ENCODE measurements around the gene TBC1D9B.

Gene TBC1D9B

DNA sequence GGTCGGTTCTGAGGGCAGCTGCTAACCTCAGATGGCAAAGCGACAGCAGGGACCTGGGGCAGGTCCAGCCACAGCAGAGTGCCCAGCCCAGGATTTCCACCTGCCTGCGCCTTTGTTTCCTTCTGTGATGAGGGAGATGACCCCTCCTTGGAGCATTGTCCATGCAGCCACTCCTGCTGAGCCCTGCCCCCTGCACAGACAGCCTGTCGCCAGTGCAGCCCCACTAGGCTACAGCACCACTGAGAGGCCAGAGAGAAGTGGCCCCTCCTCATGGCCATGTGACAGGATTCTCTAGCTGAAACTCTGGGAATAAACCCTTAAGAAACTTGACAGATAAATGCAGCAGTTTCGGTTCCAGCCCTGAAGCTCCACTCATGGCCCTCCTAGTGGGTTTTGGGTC, 38.6 kb downstream of the TBC1D9B start:
- TF ChIP-seq, protein P1, sequence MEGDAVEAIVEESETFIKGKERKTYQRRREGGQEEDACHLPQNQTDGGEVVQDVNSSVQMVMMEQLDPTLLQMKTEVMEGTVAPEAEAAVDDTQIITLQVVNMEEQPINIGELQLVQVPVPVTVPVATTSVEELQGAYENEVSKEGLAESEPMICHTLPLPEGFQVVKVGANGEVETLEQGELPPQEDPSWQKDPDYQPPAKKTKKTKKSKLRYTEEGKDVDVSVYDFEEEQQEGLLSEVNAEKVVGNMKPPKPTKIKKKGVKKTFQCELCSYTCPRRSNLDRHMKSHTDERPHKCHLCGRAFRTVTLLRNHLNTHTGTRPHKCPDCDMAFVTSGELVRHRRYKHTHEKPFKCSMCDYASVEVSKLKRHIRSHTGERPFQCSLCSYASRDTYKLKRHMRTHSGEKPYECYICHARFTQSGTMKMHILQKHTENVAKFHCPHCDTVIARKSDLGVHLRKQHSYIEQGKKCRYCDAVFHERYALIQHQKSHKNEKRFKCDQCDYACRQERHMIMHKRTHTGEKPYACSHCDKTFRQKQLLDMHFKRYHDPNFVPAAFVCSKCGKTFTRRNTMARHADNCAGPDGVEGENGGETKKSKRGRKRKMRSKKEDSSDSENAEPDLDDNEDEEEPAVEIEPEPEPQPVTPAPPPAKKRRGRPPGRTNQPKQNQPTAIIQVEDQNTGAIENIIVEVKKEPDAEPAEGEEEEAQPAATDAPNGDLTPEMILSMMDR (conservative IDR thresholded peaks at IDR 0.05; ENCODE audit: low read length): no peak
- TF ChIP-seq EZH2phosphoT487 (IDR thresholded peaks at IDR 0.05; ENCODE audit: borderline replicate concordance): no peak
- Histone ChIP-seq H3K27me3 (ENCODE audit: insufficient read depth, low read length, poor library complexity, severe bottlenecking) (no peaks in the 10 kb centered on the region), H3K9me3 (ENCODE audit: insufficient read depth, low read depth, low read length) (no peaks in the 10 kb centered on the region), H3K9ac (ENCODE audit: low read depth, low read length, poor library complexity, severe bottlenecking) (no peak overlapping the region), H4K20me1 (ENCODE audit: insufficient read depth, low read length, poor library complexity, severe bottlenecking) (no peaks in the 10 kb centered on the region), H3K9me2 (replicated peaks; ENCODE audit: low read depth, low read length) (no peaks in the 10 kb centered on the region), H3F3A (ENCODE audit: low read depth) (no peaks in the 10 kb centered on the region), H3K4me3 (ENCODE audit: low read length, poor library complexity, severe bottlenecking) (no peak overlapping the region), H3K4me1 (ENCODE audit: insufficient read depth, low read length, poor library complexity, severe bottlenecking) (no peaks in the 10 kb centered on the region), H3K36me3 (ENCODE audit: insufficient read depth, low read length) (peaks cover 5% of the 10 kb centered on the region; the same call in 1 of the 2 replicates), H3K4me2 (ENCODE audit: low read depth, low read length, poor library complexity, severe bottlenecking) (no peak overlapping the region), H3K79me2 (ENCODE audit: insufficient read depth, low read length) (no peaks in the 10 kb centered on the region), H2AFZ (ENCODE audit: low read length) (no peak overlapping the region)

DNA sequence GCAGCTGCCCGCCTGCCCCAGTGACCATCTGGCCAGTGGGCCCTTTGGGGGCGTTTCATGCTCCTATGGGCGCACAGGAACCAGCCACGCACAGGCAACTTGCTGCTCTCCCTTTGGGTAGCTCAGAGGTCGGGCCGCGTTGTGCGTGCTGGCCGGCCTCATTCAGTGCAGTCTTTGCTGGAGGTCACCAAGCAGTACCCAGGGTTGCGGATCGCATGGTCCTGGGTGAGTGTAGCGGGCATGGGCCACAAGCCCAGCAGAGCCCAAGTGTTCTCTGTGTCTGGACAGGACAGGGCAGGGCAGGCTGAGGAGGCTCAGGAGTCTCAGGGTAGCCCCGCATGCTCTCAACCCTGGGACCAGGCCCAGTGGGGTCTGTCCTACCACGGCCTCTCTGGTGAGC, 39.2 kb downstream of the TBC1D9B start:
- no peak for TF ChIP-seq EZH2phosphoT487 (IDR thresholded peaks at IDR 0.05; ENCODE audit: borderline replicate concordance)
- TF ChIP-seq, protein P1 (conservative IDR thresholded peaks at IDR 0.05; ENCODE audit: low read length): no peak
- no peak overlapping the region for H3K9ac ChIP-seq (ENCODE audit: low read depth, low read length, poor library complexity, severe bottlenecking)
- no peak overlapping the region for H2AFZ ChIP-seq (ENCODE audit: low read length)
- H3K79me2 ChIP-seq (ENCODE audit: insufficient read depth, low read length): no peaks in the 10 kb centered on the region
- no peak overlapping the region for H3K4me3 ChIP-seq (ENCODE audit: low read length, poor library complexity, severe bottlenecking)
- peaks cover 5% of the 10 kb centered on the region; the same call in 1 of the 2 replicates for H3K36me3 ChIP-seq (ENCODE audit: insufficient read depth, low read length)
- H4K20me1 ChIP-seq (ENCODE audit: insufficient read depth, low read length, poor library complexity, severe bottlenecking): no peaks in the 10 kb centered on the region
- no peak overlapping the region for H3K4me2 ChIP-seq (ENCODE audit: low read depth, low read length, poor library complexity, severe bottlenecking)
- H3K27me3 ChIP-seq (ENCODE audit: insufficient read depth, low read length, poor library complexity, severe bottlenecking): no peaks in the 10 kb centered on the region
- no peaks in the 10 kb centered on the region for H3K9me3 ChIP-seq (ENCODE audit: insufficient read depth, low read depth, low read length)
- no peaks in the 10 kb centered on the region for H3F3A ChIP-seq (ENCODE audit: low read depth)
- no peaks in the 10 kb centered on the region for H3K9me2 ChIP-seq (replicated peaks; ENCODE audit: low read depth, low read length)
- no peaks in the 10 kb centered on the region for H3K4me1 ChIP-seq (ENCODE audit: insufficient read depth, low read length, poor library complexity, severe bottlenecking)

DNA sequence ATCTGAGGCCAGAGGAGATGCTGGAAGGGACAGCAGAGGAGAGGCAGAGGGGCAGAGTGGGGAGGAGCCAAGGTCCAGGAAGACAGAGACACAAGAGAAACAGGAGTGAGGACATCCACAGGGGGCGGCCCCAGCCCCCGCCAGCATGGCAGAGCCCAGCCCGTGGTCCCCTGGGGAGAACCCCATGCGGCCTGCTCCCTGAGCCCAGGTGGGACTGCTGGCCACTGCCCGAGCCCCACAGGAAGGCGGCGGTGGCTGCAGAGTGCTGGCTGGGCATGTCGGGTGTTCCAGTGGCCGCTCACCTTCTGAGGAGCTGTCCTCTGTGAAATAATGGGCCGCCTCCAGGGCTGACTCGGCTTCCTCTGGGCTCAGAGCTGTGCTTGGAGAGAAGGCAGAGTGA, 40.2 kb downstream of the TBC1D9B start:
- TF ChIP-seq EZH2phosphoT487 (IDR thresholded peaks at IDR 0.05; ENCODE audit: borderline replicate concordance): no peak
- TF ChIP-seq, protein P1 (conservative IDR thresholded peaks at IDR 0.05; ENCODE audit: low read length): no peak
- H3K4me2 ChIP-seq (ENCODE audit: low read depth, low read length, poor library complexity, severe bottlenecking): no peak overlapping the region
- no peak overlapping the region for H3K4me3 ChIP-seq (ENCODE audit: low read length, poor library complexity, severe bottlenecking)
- H3K4me1 ChIP-seq (ENCODE audit: insufficient read depth, low read length, poor library complexity, severe bottlenecking): no peaks in the 10 kb centered on the region
- no peak overlapping the region for H2AFZ ChIP-seq (ENCODE audit: low read length)
- no peaks in the 10 kb centered on the region for H3K36me3 ChIP-seq (ENCODE audit: insufficient read depth, low read length)
- no peaks in the 10 kb centered on the region for H3K9me2 ChIP-seq (replicated peaks; ENCODE audit: low read depth, low read length)
- H3F3A ChIP-seq (ENCODE audit: low read depth): no peaks in the 10 kb centered on the region
- no peak overlapping the region for H3K9ac ChIP-seq (ENCODE audit: low read depth, low read length, poor library complexity, severe bottlenecking)
- no peaks in the 10 kb centered on the region for H3K27me3 ChIP-seq (ENCODE audit: insufficient read depth, low read length, poor library complexity, severe bottlenecking)
- no peaks in the 10 kb centered on the region for H4K20me1 ChIP-seq (ENCODE audit: insufficient read depth, low read length, poor library complexity, severe bottlenecking)
- H3K9me3 ChIP-seq (ENCODE audit: insufficient read depth, low read depth, low read length): no peaks in the 10 kb centered on the region
- no peaks in the 10 kb centered on the region for H3K79me2 ChIP-seq (ENCODE audit: insufficient read depth, low read length)

Measured in Loucy (cell line).